ENCODE measurements around the gene LEPROT.

LEPROT gene

GRCh38 chr1:65429078-65429477 is 8.6 kb downstream of the LEPROT start:
- Histone ChIP-seq H2BK15ac (replicated peaks; ENCODE audit: low read depth) (no peak overlapping the region), H4K5ac (ENCODE audit: low read length) (no peak overlapping the region), H3K56ac (ENCODE audit: low read length) (no peak overlapping the region), H2AK5ac (ENCODE audit: low read length) (no peak overlapping the region), H3K79me2 (ENCODE audit: control insufficient read depth, insufficient read depth, low read length) (no peaks in the 10 kb centered on the region), H2BK120ac (ENCODE audit: low read depth, low read length) (no peak overlapping the region), H3K27ac (ENCODE audit: low read depth, low read length) (no peak overlapping the region), H3K4me1 (ENCODE audit: control insufficient read depth, low read depth, low read length) (peaks cover 2% of the 10 kb centered on the region), H3K36me3 (ENCODE audit: control insufficient read depth, insufficient read depth, low read length) (no peaks in the 10 kb centered on the region), H3K18ac (ENCODE audit: low read length) (no peak overlapping the region), H3K4ac (ENCODE audit: low read depth, low read length) (no peak overlapping the region), H2BK5ac (ENCODE audit: low read length) (no peak overlapping the region), H3K4me2 (ENCODE audit: low read length) (no peak overlapping the region), H3K9ac (ENCODE audit: low read length) (no peak overlapping the region), H3K4me3 (ENCODE audit: low read length) (no peak overlapping the region), H3K79me1 (ENCODE audit: low read length) (no peaks in the 10 kb centered on the region), H4K8ac (ENCODE audit: low read depth, low read length) (no peak overlapping the region), H3K27me3 (ENCODE audit: insufficient read depth, low read length, poor library complexity) (no peaks in the 10 kb centered on the region), H3K23ac (ENCODE audit: low read length) (no peak overlapping the region)
- DNase-seq: no peak
- WGBS (ENCODE audit: extremely low coverage, insufficient coverage, low lambda C conversion rate): no CpG with 5 or more reads among the region's 2 CpGs

GRCh38 chr1:65429806-65430205 is 9.3 kb downstream of the LEPROT start:
- Histone ChIP-seq H2AK5ac (ENCODE audit: low read length) (no peak overlapping the region), H3K27me3 (ENCODE audit: insufficient read depth, low read length, poor library complexity) (no peaks in the 10 kb centered on the region), H3K23ac (ENCODE audit: low read length) (no peak overlapping the region), H4K5ac (ENCODE audit: low read length) (no peak overlapping the region), H3K4me1 (ENCODE audit: control insufficient read depth, low read depth, low read length) (peaks cover 2% of the 10 kb centered on the region), H3K56ac (ENCODE audit: low read length) (no peak overlapping the region), H3K79me2 (ENCODE audit: control insufficient read depth, insufficient read depth, low read length) (no peaks in the 10 kb centered on the region), H3K36me3 (ENCODE audit: control insufficient read depth, insufficient read depth, low read length) (no peaks in the 10 kb centered on the region), H3K18ac (ENCODE audit: low read length) (no peak overlapping the region), H3K4ac (ENCODE audit: low read depth, low read length) (no peak overlapping the region), H3K4me3 (ENCODE audit: low read length) (no peak overlapping the region), H4K8ac (ENCODE audit: low read depth, low read length) (no peak overlapping the region), H2BK15ac (replicated peaks; ENCODE audit: low read depth) (no peak overlapping the region), H3K79me1 (ENCODE audit: low read length) (no peaks in the 10 kb centered on the region), H3K9ac (ENCODE audit: low read length) (no peak overlapping the region), H3K27ac (ENCODE audit: low read depth, low read length) (no peak overlapping the region), H3K4me2 (ENCODE audit: low read length) (no peak overlapping the region), H2BK120ac (ENCODE audit: low read depth, low read length) (no peak overlapping the region), H2BK5ac (ENCODE audit: low read length) (no peak overlapping the region)
- DNase-seq: no peak
- WGBS (ENCODE audit: extremely low coverage, insufficient coverage, low lambda C conversion rate): no CpG with 5 or more reads among the region's 7 CpGs

GRCh38 chr1:65431111-65431705 is 10.7 kb downstream of the LEPROT start:
- Histone ChIP-seq H4K5ac (ENCODE audit: low read length) (no peak overlapping the region), H2AK5ac (ENCODE audit: low read length) (no peak overlapping the region), H3K36me3 (ENCODE audit: control insufficient read depth, insufficient read depth, low read length) (no peaks in the 10 kb centered on the region), H3K79me1 (ENCODE audit: low read length) (no peaks in the 10 kb centered on the region), H2BK120ac (ENCODE audit: low read depth, low read length) (no peak overlapping the region), H3K27ac (ENCODE audit: low read depth, low read length) (no peak overlapping the region), H2BK5ac (ENCODE audit: low read length) (no peak overlapping the region), H3K9ac (ENCODE audit: low read length) (no peak overlapping the region), H3K4me2 (ENCODE audit: low read length) (no peak overlapping the region), H3K79me2 (ENCODE audit: control insufficient read depth, insufficient read depth, low read length) (no peaks in the 10 kb centered on the region), H3K4ac (ENCODE audit: low read depth, low read length) (no peak overlapping the region), H2BK15ac (replicated peaks; ENCODE audit: low read depth) (no peak overlapping the region), H3K56ac (ENCODE audit: low read length) (no peak overlapping the region), H3K4me3 (ENCODE audit: low read length) (no peak overlapping the region), H3K18ac (ENCODE audit: low read length) (no peak overlapping the region), H3K23ac (ENCODE audit: low read length) (no peak overlapping the region), H3K27me3 (ENCODE audit: insufficient read depth, low read length, poor library complexity) (no peaks in the 10 kb centered on the region), H3K4me1 (ENCODE audit: control insufficient read depth, low read depth, low read length) (peaks cover 2% of the 10 kb centered on the region), H4K8ac (ENCODE audit: low read depth, low read length) (no peak overlapping the region)
- no CpG with 5 or more reads among the region's 1 CpG for WGBS (ENCODE audit: extremely low coverage, insufficient coverage, low lambda C conversion rate)
- DNase-seq: peak; percentile 51

GRCh38 chr1:65432918-65433317 is 12.4 kb downstream of the LEPROT start:
- Histone ChIP-seq H4K5ac (ENCODE audit: low read length) (no peak overlapping the region), H3K79me1 (ENCODE audit: low read length) (no peaks in the 10 kb centered on the region), H2BK5ac (ENCODE audit: low read length) (no peak overlapping the region), H3K4me1 (ENCODE audit: control insufficient read depth, low read depth, low read length) (peaks cover 2% of the 10 kb centered on the region), H3K4me2 (ENCODE audit: low read length) (no peak overlapping the region), H2BK120ac (ENCODE audit: low read depth, low read length) (no peak overlapping the region), H3K27ac (ENCODE audit: low read depth, low read length) (no peak overlapping the region), H3K56ac (ENCODE audit: low read length) (no peak overlapping the region), H3K18ac (ENCODE audit: low read length) (no peak overlapping the region), H3K27me3 (ENCODE audit: insufficient read depth, low read length, poor library complexity) (no peaks in the 10 kb centered on the region), H3K4me3 (ENCODE audit: low read length) (no peak overlapping the region), H2BK15ac (replicated peaks; ENCODE audit: low read depth) (no peak overlapping the region), H3K23ac (ENCODE audit: low read length) (no peak overlapping the region), H3K4ac (ENCODE audit: low read depth, low read length) (no peak overlapping the region), H2AK5ac (ENCODE audit: low read length) (no peak overlapping the region), H3K9ac (ENCODE audit: low read length) (no peak overlapping the region), H4K8ac (ENCODE audit: low read depth, low read length) (no peak overlapping the region), H3K79me2 (ENCODE audit: control insufficient read depth, insufficient read depth, low read length) (no peaks in the 10 kb centered on the region), H3K36me3 (ENCODE audit: control insufficient read depth, insufficient read depth, low read length) (no peaks in the 10 kb centered on the region)
- no peak for DNase-seq
- WGBS (ENCODE audit: extremely low coverage, insufficient coverage, low lambda C conversion rate): no CpG with 5 or more reads among the region's 8 CpGs

- H2BK15ac ChIP-seq (replicated peaks; ENCODE audit: low read depth): no peak overlapping the region
- no CpG with 5 or more reads among the region's 1 CpG for WGBS (ENCODE audit: extremely low coverage, insufficient coverage, low lambda C conversion rate)
- H2BK120ac ChIP-seq (ENCODE audit: low read depth, low read length): no peak overlapping the region
- no peak overlapping the region for H4K5ac ChIP-seq (ENCODE audit: low read length)
- H3K79me1 ChIP-seq (ENCODE audit: low read length): no peaks in the 10 kb centered on the region
- H3K56ac ChIP-seq (ENCODE audit: low read length): no peak overlapping the region
- H3K4me1 ChIP-seq (ENCODE audit: control insufficient read depth, low read depth, low read length): peaks cover 2% of the 10 kb centered on the region
- no peak overlapping the region for H3K23ac ChIP-seq (ENCODE audit: low read length)
- no peaks in the 10 kb centered on the region for H3K27me3 ChIP-seq (ENCODE audit: insufficient read depth, low read length, poor library complexity)
- H2AK5ac ChIP-seq (ENCODE audit: low read length): no peak overlapping the region
- H3K36me3 ChIP-seq (ENCODE audit: control insufficient read depth, insufficient read depth, low read length): no peaks in the 10 kb centered on the region
- no peak overlapping the region for H3K18ac ChIP-seq (ENCODE audit: low read length)
- no peaks in the 10 kb centered on the region for H3K79me2 ChIP-seq (ENCODE audit: control insufficient read depth, insufficient read depth, low read length)
- no peak overlapping the region for H3K4me2 ChIP-seq (ENCODE audit: low read length)
- H3K9ac ChIP-seq (ENCODE audit: low read length): no peak overlapping the region
- H3K27ac ChIP-seq (ENCODE audit: low read depth, low read length): no peak overlapping the region
- no peak overlapping the region for H4K8ac ChIP-seq (ENCODE audit: low read depth, low read length)
- no peak overlapping the region for H3K4ac ChIP-seq (ENCODE audit: low read depth, low read length)
- no peak for DNase-seq
- H3K4me3 ChIP-seq (ENCODE audit: low read length): no peak overlapping the region
- H2BK5ac ChIP-seq (ENCODE audit: low read length): no peak overlapping the region
Observed at GRCh38 chr1:65434255-65434654, 13.8 kb downstream of the LEPROT start.

- H3K4me1 ChIP-seq (ENCODE audit: control insufficient read depth, low read depth, low read length): peaks cover 2% of the 10 kb centered on the region
- H3K56ac ChIP-seq (ENCODE audit: low read length): no peak overlapping the region
- no peak overlapping the region for H3K4me3 ChIP-seq (ENCODE audit: low read length)
- no peak overlapping the region for H4K8ac ChIP-seq (ENCODE audit: low read depth, low read length)
- H3K9ac ChIP-seq (ENCODE audit: low read length): no peak overlapping the region
- no peak overlapping the region for H3K27ac ChIP-seq (ENCODE audit: low read depth, low read length)
- no peaks in the 10 kb centered on the region for H3K27me3 ChIP-seq (ENCODE audit: insufficient read depth, low read length, poor library complexity)
- no peaks in the 10 kb centered on the region for H3K79me2 ChIP-seq (ENCODE audit: control insufficient read depth, insufficient read depth, low read length)
- no CpG with 5 or more reads among the region's 3 CpGs for WGBS (ENCODE audit: extremely low coverage, insufficient coverage, low lambda C conversion rate)
- H3K4me2 ChIP-seq (ENCODE audit: low read length): no peak overlapping the region
- no peak overlapping the region for H2BK120ac ChIP-seq (ENCODE audit: low read depth, low read length)
- H3K4ac ChIP-seq (ENCODE audit: low read depth, low read length): no peak overlapping the region
- peak; percentile 92 for DNase-seq
- no peaks in the 10 kb centered on the region for H3K36me3 ChIP-seq (ENCODE audit: control insufficient read depth, insufficient read depth, low read length)
- H2BK15ac ChIP-seq (replicated peaks; ENCODE audit: low read depth): no peak overlapping the region
- H3K18ac ChIP-seq (ENCODE audit: low read length): no peak overlapping the region
- H2BK5ac ChIP-seq (ENCODE audit: low read length): no peak overlapping the region
- no peak overlapping the region for H2AK5ac ChIP-seq (ENCODE audit: low read length)
- no peaks in the 10 kb centered on the region for H3K79me1 ChIP-seq (ENCODE audit: low read length)
- no peak overlapping the region for H3K23ac ChIP-seq (ENCODE audit: low read length)
- no peak overlapping the region for H4K5ac ChIP-seq (ENCODE audit: low read length)
Observed at GRCh38 chr1:65434760-65435159, 14.3 kb downstream of the LEPROT start.

All from mesendoderm (in vitro differentiated cells).